ENCODE results near the gene COASY. TPM values are rescaled to one million over a fixed set of nuclear protein-coding genes. Genes with fewer than 3 reads are reported as not detected.

The COASY gene
- total RNA-seq, 3 donors from 2014 or later: 74.5 to 98.7 (median 87.8) TPM

GRCh38 chr17:42578282-42578869 is 16.4 kb downstream of the COASY start:
- Histone ChIP-seq H3K4me1 (ENCODE audit: low read depth) (peaks cover 17% of the 10 kb centered on the region), H3K36me3 (ENCODE audit: low read depth) (peaks cover 5% of the 10 kb centered on the region), H3K9me3 (no peaks in the 10 kb centered on the region), H3K4me3 (peak overlapping the region; percentile 53)
- ATAC-seq (peak; percentile 72), DNase-seq (peak; percentile 79 to 92 (median 88))
- TF ChIP-seq CTCF (IDR thresholded peaks at IDR 0.05): peak; percentile 29
- intact Hi-C loops (cut with DNase I, micrococcal nuclease): loop anchor here in 1 of 2 donors (10.0 kb wide), 1 partner anchor 96 kb away; the partner anchor contains the start of gene PLEKHH3

GRCh38 chr17:42579794-42580551 is 18.0 kb downstream of the COASY start:
- H3K4me3 ChIP-seq: no peak overlapping the region
- ATAC-seq (no peak), DNase-seq (no peak)
- intact Hi-C loops (cut with DNase I, micrococcal nuclease): loop anchor here in 1 of 2 donors (10.0 kb wide), 1 partner anchor 95 kb away; the partner anchor contains the start of gene PLEKHH3
- no peaks in the 10 kb centered on the region for H3K9me3 ChIP-seq
- no peaks in the 10 kb centered on the region for H3K36me3 ChIP-seq (ENCODE audit: low read depth)
- no peak for TF ChIP-seq CTCF (IDR thresholded peaks at IDR 0.05)
- peaks cover 17% of the 10 kb centered on the region for H3K4me1 ChIP-seq (ENCODE audit: low read depth)

GRCh38 chr17:42581744-42582270 is 19.9 kb downstream of the COASY start:
- no peak for TF ChIP-seq CTCF (IDR thresholded peaks at IDR 0.05)
- Histone ChIP-seq H3K4me3 (no peak overlapping the region), H3K4me1 (ENCODE audit: low read depth) (peaks cover 14% of the 10 kb centered on the region), H3K36me3 (ENCODE audit: low read depth) (no peaks in the 10 kb centered on the region), H3K9me3 (no peaks in the 10 kb centered on the region)
- ATAC-seq (no peak), DNase-seq (no peak)
- intact Hi-C loops (cut with DNase I, micrococcal nuclease): no loop called here

GRCh38 chr17:42584880-42585279 is 22.9 kb downstream of the COASY start:
- DNase-seq (no peak), ATAC-seq (no peak)
- TF ChIP-seq CTCF (IDR thresholded peaks at IDR 0.05): no peak
- H3K36me3 ChIP-seq (ENCODE audit: low read depth): no peaks in the 10 kb centered on the region
- no peak overlapping the region for H3K4me3 ChIP-seq
- intact Hi-C loops (cut with DNase I, micrococcal nuclease): no loop called here
- peaks cover 2% of the 10 kb centered on the region for H3K4me1 ChIP-seq (ENCODE audit: low read depth)
- H3K9me3 ChIP-seq: no peaks in the 10 kb centered on the region

- no peaks in the 10 kb centered on the region for H3K36me3 ChIP-seq (ENCODE audit: low read depth)
- DNase-seq (no peak), ATAC-seq (no peak)
- H3K4me3 ChIP-seq: no peak overlapping the region
- intact Hi-C loops (cut with DNase I, micrococcal nuclease): no loop called here
- H3K4me1 ChIP-seq (ENCODE audit: low read depth): peaks cover 2% of the 10 kb centered on the region
- no peak for TF ChIP-seq CTCF (IDR thresholded peaks at IDR 0.05)
- no peaks in the 10 kb centered on the region for H3K9me3 ChIP-seq
Measured at GRCh38 chr17:42585353-42585752, 23.4 kb downstream of the COASY start.

Data from mucosa of descending colon (tissue), 3 donors.